Stimulated activated naive CD8-positive, alpha-beta T cell treated with anti-CD3 and anti-CD28 coated beads, Interleukin-15, Interleukin-2, amounts not matched to agents 100 ng/mL and 50 ng/mL, for 24 hours (primary cell): ENCODE data around the gene WRAP53.

Experiments
- H3K27ac Mint-ChIP-seq: one replicate; pipeline ENCODE4 v1.8.0; 2021; ENCODE audit warnings: mild to moderate bottlenecking, mixed read lengths
- H3K27me3 Mint-ChIP-seq: one replicate; pipeline ENCODE4 v1.8.0; 2021; ENCODE audit warnings: mixed read lengths
- H3K36me3 Mint-ChIP-seq: one replicate; pipeline ENCODE4 v1.8.0; 2021; ENCODE audit warnings: low read depth, mixed read lengths
- H3K4me1 Mint-ChIP-seq: one replicate; pipeline ENCODE4 v1.8.0; 2021; ENCODE audit warnings: low read depth, mixed read lengths
- H3K4me3 Mint-ChIP-seq: one replicate; pipeline ENCODE4 v1.8.0; 2021; ENCODE audit warnings: mild to moderate bottlenecking, mixed read lengths
- H3K9me3 Mint-ChIP-seq: one replicate; pipeline ENCODE4 v1.8.0; 2021; ENCODE audit warnings: mixed read lengths

WRAP53 gene

GRCh38 chr17:7737601-7738000 is 49.3 kb downstream of the WRAP53 start:
- H3K4me1 Mint-ChIP-seq = no peaks in the 10 kb centered on the region
- no peak overlapping the region for H3K27ac Mint-ChIP-seq
- no peak overlapping the region for H3K4me3 Mint-ChIP-seq
- H3K9me3 Mint-ChIP-seq = no peaks in the 10 kb centered on the region
- peaks cover 19% of the 10 kb centered on the region for H3K27me3 Mint-ChIP-seq
- H3K36me3 Mint-ChIP-seq = no peaks in the 10 kb centered on the region

- H3K4me1 Mint-ChIP-seq = no peaks in the 10 kb centered on the region
- H3K9me3 Mint-ChIP-seq = no peaks in the 10 kb centered on the region
- no peak overlapping the region for H3K4me3 Mint-ChIP-seq
- H3K36me3 Mint-ChIP-seq = no peaks in the 10 kb centered on the region
- no peak overlapping the region for H3K27ac Mint-ChIP-seq
- peaks cover 16% of the 10 kb centered on the region for H3K27me3 Mint-ChIP-seq
These were observed 51.5 kb downstream of the WRAP53 start for GRCh38 chr17:7739746-7740145.

GRCh38 chr17:7740481-7741001 is 52.3 kb downstream of the WRAP53 start:
- Mint-ChIP-seq H3K4me1 (no peaks in the 10 kb centered on the region), H3K4me3 (no peak overlapping the region), H3K36me3 (no peaks in the 10 kb centered on the region), H3K9me3 (no peaks in the 10 kb centered on the region), H3K27me3 (peaks cover 16% of the 10 kb centered on the region), H3K27ac (no peak overlapping the region)

- Mint-ChIP-seq H3K9me3 (no peaks in the 10 kb centered on the region), H3K4me3 (no peak overlapping the region), H3K27ac (no peak overlapping the region), H3K4me1 (no peaks in the 10 kb centered on the region), H3K36me3 (no peaks in the 10 kb centered on the region), H3K27me3 (peaks cover 12% of the 10 kb centered on the region)
These were observed 54.5 kb downstream of the WRAP53 start for GRCh38 chr17:7742729-7743128.

- H3K27ac Mint-ChIP-seq = no peak overlapping the region
- H3K4me3 Mint-ChIP-seq = no peak overlapping the region
- H3K4me1 Mint-ChIP-seq = no peaks in the 10 kb centered on the region
- no peaks in the 10 kb centered on the region for H3K36me3 Mint-ChIP-seq
- H3K9me3 Mint-ChIP-seq = no peaks in the 10 kb centered on the region
- H3K27me3 Mint-ChIP-seq = peaks cover 11% of the 10 kb centered on the region
These were observed 56.1 kb downstream of the WRAP53 start for GRCh38 chr17:7744416-7744815.

GRCh38 chr17:7745748-7746470 is 57.6 kb downstream of the WRAP53 start:
- H3K36me3 Mint-ChIP-seq = no peaks in the 10 kb centered on the region
- peaks cover under 1% of the 10 kb centered on the region for H3K27me3 Mint-ChIP-seq
- H3K9me3 Mint-ChIP-seq = no peaks in the 10 kb centered on the region
- H3K4me1 Mint-ChIP-seq = no peaks in the 10 kb centered on the region
- H3K27ac Mint-ChIP-seq = no peak overlapping the region
- H3K4me3 Mint-ChIP-seq = no peak overlapping the region

GRCh38 chr17:7747635-7748071 is 59.4 kb downstream of the WRAP53 start:
- Mint-ChIP-seq H3K36me3 (no peaks in the 10 kb centered on the region), H3K27ac (no peak overlapping the region), H3K27me3 (no peaks in the 10 kb centered on the region), H3K9me3 (no peaks in the 10 kb centered on the region), H3K4me3 (no peak overlapping the region), H3K4me1 (no peaks in the 10 kb centered on the region)

GRCh38 chr17:7748076-7748775 is 59.9 kb downstream of the WRAP53 start:
- Mint-ChIP-seq H3K27me3 (no peaks in the 10 kb centered on the region), H3K27ac (no peak overlapping the region), H3K36me3 (no peaks in the 10 kb centered on the region), H3K9me3 (no peaks in the 10 kb centered on the region), H3K4me1 (no peaks in the 10 kb centered on the region), H3K4me3 (no peak overlapping the region)

- Mint-ChIP-seq H3K4me1 (no peaks in the 10 kb centered on the region), H3K36me3 (no peaks in the 10 kb centered on the region), H3K27ac (no peak overlapping the region), H3K27me3 (peaks cover 6% of the 10 kb centered on the region), H3K9me3 (no peaks in the 10 kb centered on the region), H3K4me3 (no peak overlapping the region)
These were observed 62.1 kb downstream of the WRAP53 start for GRCh38 chr17:7750321-7750821.
